ENCODE results near the gene U2AF1L4. TPM values are rescaled to one million over a fixed set of nuclear protein-coding genes. Genes with fewer than 3 reads are reported as not detected.

U2AF1L4 gene
- polyA plus RNA-seq, 1 donor from 2014 or later, result 57.0 TPM

- TF ChIP-seq SMC3 (conservative IDR thresholded peaks at IDR 0.05; ENCODE audit: poor library complexity) (no peak), CTCF (IDR thresholded peaks at IDR 0.05; ENCODE audit: poor library complexity, severe bottlenecking) (no peak), REST (IDR thresholded peaks at IDR 0.05; ENCODE audit: borderline replicate concordance) (no peak), EP300 (conservative IDR thresholded peaks at IDR 0.05; ENCODE audit: poor library complexity, severe bottlenecking) (no peak), TAF1 (IDR thresholded peaks at IDR 0.05; ENCODE audit: low read depth) (no peak), RAD21 (conservative IDR thresholded peaks at IDR 0.05) (no peak), EZH2 (IDR thresholded peaks at IDR 0.05; ENCODE audit: borderline replicate concordance, insufficient read depth, low read length, poor library complexity, severe bottlenecking) (no peak), POLR2AphosphoS5 (IDR thresholded peaks at IDR 0.05) (no peak), MXI1 (conservative IDR thresholded peaks at IDR 0.05; ENCODE audit: poor library complexity, severe bottlenecking) (no peak)
- Histone ChIP-seq H3K9me3 (ENCODE audit: low read length) (no peaks in the 10 kb centered on the region), H3F3A (ENCODE audit: insufficient read depth, low read length, poor library complexity, severe bottlenecking) (no peaks in the 10 kb centered on the region), H3K27ac (ENCODE audit: low read length) (no peak overlapping the region), H3K79me2 (replicated peaks; ENCODE audit: insufficient read depth, low read length) (no peaks in the 10 kb centered on the region), H3K9me2 (ENCODE audit: insufficient read depth, low read length) (no peaks in the 10 kb centered on the region), H4K20me1 (ENCODE audit: insufficient read depth) (no peaks in the 10 kb centered on the region), H3K27me3 (ENCODE audit: insufficient read depth, low read depth, low read length) (no peaks in the 10 kb centered on the region), H3K4me3 (ENCODE audit: low read length) (no peak overlapping the region), H3K9ac (ENCODE audit: low read length) (no peak overlapping the region), H3K4me2 (ENCODE audit: low read length) (no peak overlapping the region), H2AFZ (ENCODE audit: low read depth, low read length) (no peak overlapping the region), H3K36me3 (ENCODE audit: insufficient read depth, low read length) (no peaks in the 10 kb centered on the region)
Observed at GRCh38 chr19:35738021-35738886, 7.0 kb downstream of the U2AF1L4 start.

GRCh38 chr19:35736913-35737886 is 8.0 kb downstream of the U2AF1L4 start:
- H3K4me3 ChIP-seq (ENCODE audit: low read length), result no peak overlapping the region
- H4K20me1 ChIP-seq (ENCODE audit: insufficient read depth), result no peaks in the 10 kb centered on the region
- no peak overlapping the region for H3K9ac ChIP-seq (ENCODE audit: low read length)
- TF ChIP-seq TAF1 (IDR thresholded peaks at IDR 0.05; ENCODE audit: low read depth) (no peak), CTCF (IDR thresholded peaks at IDR 0.05; ENCODE audit: poor library complexity, severe bottlenecking) (no peak), MXI1 (conservative IDR thresholded peaks at IDR 0.05; ENCODE audit: poor library complexity, severe bottlenecking) (no peak), EP300 (conservative IDR thresholded peaks at IDR 0.05; ENCODE audit: poor library complexity, severe bottlenecking) (no peak)
- H3K4me2 ChIP-seq (ENCODE audit: low read length), result no peak overlapping the region
- H3K36me3 ChIP-seq (ENCODE audit: insufficient read depth, low read length), result no peaks in the 10 kb centered on the region
- no peak overlapping the region for H2AFZ ChIP-seq (ENCODE audit: low read depth, low read length)
- H3K27ac ChIP-seq (ENCODE audit: low read length), result no peak overlapping the region
- H3K79me2 ChIP-seq (replicated peaks; ENCODE audit: insufficient read depth, low read length), result no peaks in the 10 kb centered on the region
- H3K9me2 ChIP-seq (ENCODE audit: insufficient read depth, low read length), result no peaks in the 10 kb centered on the region
- no peaks in the 10 kb centered on the region for H3K27me3 ChIP-seq (ENCODE audit: insufficient read depth, low read depth, low read length)
- H3F3A ChIP-seq (ENCODE audit: insufficient read depth, low read length, poor library complexity, severe bottlenecking), result no peaks in the 10 kb centered on the region
- no peaks in the 10 kb centered on the region for H3K9me3 ChIP-seq (ENCODE audit: low read length)
